Measurements from ENCODE around the gene IL11. TPM values are rescaled to one million over a fixed set of nuclear protein-coding genes. Genes with fewer than 3 reads are reported as not detected.
"Not testable (repeated sequence)": the region's sequence is repeated elsewhere in the genome, so short reads cannot be mapped to it uniquely, and the experiment has no call there.

IL11 gene
- total RNA-seq = not detected
- long read RNA-seq, donor 1 = 0 reads
- long read RNA-seq, donor 2 = 0 reads

DNA sequence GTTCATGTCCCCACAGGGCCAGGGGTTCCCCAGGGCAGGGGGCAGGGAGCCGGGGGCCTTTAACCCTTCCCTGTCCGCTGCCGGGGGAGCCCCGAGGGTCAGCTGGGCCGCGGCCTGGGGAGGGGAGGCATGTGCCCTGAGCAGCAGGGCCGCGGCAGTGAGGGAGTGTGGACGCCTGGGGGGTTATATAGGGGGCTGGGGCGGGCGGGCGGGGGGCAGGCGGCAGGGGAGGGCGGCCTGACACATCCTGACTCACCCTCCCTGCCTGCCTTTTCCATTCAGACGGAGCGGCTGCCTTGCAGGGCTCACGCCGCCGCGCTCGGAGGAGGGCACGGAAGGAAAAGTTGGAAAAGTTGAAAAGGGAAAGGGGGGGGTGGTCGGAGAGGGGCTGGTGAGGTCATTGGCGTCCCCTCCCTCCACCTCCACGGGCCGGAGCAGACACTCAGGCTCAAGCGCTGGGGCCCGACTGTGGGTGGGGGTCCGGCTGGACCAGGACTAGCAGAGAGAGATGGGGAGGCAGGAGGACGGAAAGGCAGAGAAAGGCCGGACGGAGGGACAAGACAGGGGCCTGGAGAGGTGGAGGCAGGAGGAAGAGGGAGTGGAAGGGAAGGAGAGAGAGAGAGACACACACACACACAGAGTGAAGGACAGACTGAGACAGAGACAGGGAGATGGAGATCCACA is at the start of gene IL11:
Gene IL11 (minus strand): TSS at position 159 of the 684 bp plus-strand sequence. CDS start 153 bp downstream, at position 6.
- no peak for DNase-seq (ENCODE audit: low spot score)

DNA sequence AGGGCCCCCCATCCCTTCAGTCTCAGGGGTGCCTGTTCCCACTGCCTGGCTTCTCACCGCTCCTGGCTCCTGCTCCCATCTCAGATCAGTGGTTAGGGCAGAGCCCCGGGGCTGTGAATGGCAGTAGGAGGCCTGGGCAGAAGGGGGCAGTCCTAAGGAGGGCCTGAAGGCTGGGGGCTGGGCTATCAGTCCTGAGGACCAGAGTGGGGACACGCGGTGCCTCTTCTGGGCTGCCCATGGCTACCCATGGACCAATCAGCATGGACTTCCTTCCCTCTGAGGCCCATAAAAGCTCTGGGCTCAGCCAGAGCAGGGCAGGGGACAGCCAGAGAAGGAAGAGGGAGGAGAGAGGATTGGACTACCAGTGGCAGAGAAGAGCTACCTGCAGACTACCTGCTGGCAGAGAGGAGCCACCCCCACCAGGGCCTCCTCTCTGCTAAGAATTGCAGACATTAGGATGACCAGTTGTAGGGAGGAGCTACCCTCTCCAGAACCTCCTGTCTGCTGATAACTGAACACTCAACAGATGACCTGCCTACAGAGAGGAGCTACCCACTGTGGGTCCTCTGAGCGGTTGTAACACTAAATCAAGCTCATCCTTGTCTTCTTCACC is 49.5 kb upstream of the IL11 start:
- DNase-seq (ENCODE audit: low spot score) = no peak
- intact Hi-C loops (cut with DNase I) = loop anchor here in 1 of 2 donors (5.0 kb wide), 1 partner anchor 1803 kb away; no protein-coding TSS in a partner anchor

More for the DNA sequence above, at the start of gene IL11:
- intact Hi-C loops (cut with DNase I) = no loop called here

GRCh38 chr19:55419103-55419502 is 48.8 kb upstream of the IL11 start:
- intact Hi-C loops (cut with DNase I) = loop anchor here in 1 of 2 donors (5.0 kb wide), 1 partner anchor 1803 kb away; no protein-coding TSS in a partner anchor
- DNase-seq (ENCODE audit: low spot score) = no peak

- intact Hi-C loops (cut with DNase I) = loop anchor here in 1 of 2 donors (5.0 kb wide), 1 partner anchor 1804 kb away; no protein-coding TSS in a partner anchor
- no peak for DNase-seq (ENCODE audit: low spot score)
These were observed 47.9 kb upstream of the IL11 start for GRCh38 chr19:55418185-55418584.

GRCh38 chr19:55410168-55410567 is 39.9 kb upstream of the IL11 start:
- DNase-seq (ENCODE audit: low spot score) = no peak
- intact Hi-C loops (cut with DNase I) = no loop called here

DNA sequence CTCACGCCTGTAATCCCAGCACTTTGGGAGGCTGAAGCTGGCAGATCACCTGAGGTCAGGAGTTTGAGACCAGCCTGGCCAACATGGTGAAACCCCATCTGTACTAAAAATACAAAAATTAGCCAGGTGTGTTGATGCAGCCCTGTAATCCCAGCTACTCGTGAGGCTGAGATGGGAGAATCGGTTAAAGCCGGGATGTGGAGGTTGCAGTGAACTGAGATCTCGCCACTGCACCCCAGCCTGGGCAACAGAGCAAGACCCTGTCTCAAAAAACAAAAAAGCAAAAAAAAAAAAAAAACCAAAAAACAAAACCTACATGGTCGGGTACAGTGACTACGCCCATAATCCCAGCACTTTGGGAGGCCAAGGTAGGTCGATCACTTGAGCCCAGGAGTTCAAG is 38.9 kb upstream of the IL11 start:
- intact Hi-C loops (cut with DNase I); DNase-seq (ENCODE audit: low spot score): not testable (repeated sequence)

GRCh38 chr19:55408533-55408872 is 38.2 kb upstream of the IL11 start:
- intact Hi-C loops (cut with DNase I) = no loop called here
- no peak for DNase-seq (ENCODE audit: low spot score)

GRCh38 chr19:55407800-55408532 is 37.7 kb upstream of the IL11 start:
- DNase-seq (ENCODE audit: low spot score) = peak; percentile 100
- intact Hi-C loops (cut with DNase I) = no loop called here

GRCh38 chr19:55407550-55407799 is 37.2 kb upstream of the IL11 start, which contains the start of gene UBE2S:
Gene UBE2S (minus strand): TSS chr19:55407788. CDS start chr19:55407589, 199 bp downstream.
- intact Hi-C loops (cut with DNase I); DNase-seq (ENCODE audit: low spot score): not testable (repeated sequence)

- intact Hi-C loops (cut with DNase I) = no loop called here
These were observed 36.7 kb upstream of the IL11 start for GRCh38 chr19:55406826-55407549.

DNA sequence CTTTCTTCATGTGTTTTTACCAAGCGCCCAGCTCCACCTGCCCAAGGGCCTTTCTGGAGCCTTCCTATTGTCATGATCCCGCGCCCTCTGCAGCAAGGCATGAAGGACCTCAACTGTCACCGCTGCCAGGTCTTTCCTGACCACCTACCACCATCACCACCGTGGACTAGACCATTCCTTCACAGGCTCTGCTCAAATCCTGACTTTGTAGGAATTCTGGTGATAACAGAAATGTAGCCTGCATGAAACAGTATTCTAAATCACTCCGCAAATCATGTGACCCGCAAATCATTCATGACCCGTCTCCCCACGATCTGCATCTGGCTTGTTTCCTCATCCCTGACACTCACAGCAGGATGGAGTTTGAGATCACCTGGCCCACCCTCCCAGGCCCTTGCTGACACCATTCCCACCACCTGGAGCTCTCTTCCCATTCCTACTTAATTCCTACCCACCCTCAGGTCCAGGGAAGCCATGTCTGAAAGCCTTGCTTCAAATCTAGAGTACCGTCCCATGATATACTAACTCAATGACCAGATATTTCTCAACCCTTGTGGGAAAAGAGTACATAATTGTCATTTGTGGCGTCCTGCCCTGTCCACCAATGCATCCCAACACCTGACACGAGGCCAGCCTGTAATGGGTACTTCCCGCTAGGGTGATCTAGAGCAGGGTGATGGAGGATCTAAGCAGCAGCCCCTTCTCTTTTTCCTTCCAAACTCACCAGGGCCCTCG is 36.0 kb upstream of the IL11 start:
- intact Hi-C loops (cut with DNase I) = no loop called here
- no peak for DNase-seq (ENCODE audit: low spot score)

More at GRCh38 chr19:55406826-55407549, 36.7 kb upstream of the IL11 start:
- peak; percentile 86 for DNase-seq (ENCODE audit: low spot score)

- no peak for DNase-seq (ENCODE audit: low spot score)
These were observed 35.4 kb upstream of the IL11 start for GRCh38 chr19:55405638-55406037.

DNA sequence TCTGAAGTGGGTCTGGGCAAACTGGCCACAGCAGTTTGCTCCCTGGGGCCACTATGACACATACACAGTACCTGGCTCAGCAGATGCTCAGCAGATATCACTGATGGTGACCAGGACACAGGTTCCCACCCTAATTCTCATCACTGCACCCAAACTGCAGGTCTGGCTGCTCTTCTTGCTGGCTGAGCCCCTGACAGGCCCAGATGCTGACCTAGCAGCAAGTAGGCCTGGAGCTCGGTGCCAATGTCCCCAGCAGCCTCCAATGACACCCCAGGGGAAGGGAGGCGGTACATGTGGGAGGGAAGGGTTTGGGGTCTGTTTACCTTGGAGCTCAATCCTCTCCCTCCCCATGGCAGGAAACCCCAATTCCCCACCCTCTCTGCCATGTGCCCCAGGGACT is 32.2 kb upstream of the IL11 start:
- no peak for DNase-seq (ENCODE audit: low spot score)
- intact Hi-C loops (cut with DNase I) = no loop called here

More at GRCh38 chr19:55405638-55406037, 35.4 kb upstream of the IL11 start:
- intact Hi-C loops (cut with DNase I) = no loop called here

DNA sequence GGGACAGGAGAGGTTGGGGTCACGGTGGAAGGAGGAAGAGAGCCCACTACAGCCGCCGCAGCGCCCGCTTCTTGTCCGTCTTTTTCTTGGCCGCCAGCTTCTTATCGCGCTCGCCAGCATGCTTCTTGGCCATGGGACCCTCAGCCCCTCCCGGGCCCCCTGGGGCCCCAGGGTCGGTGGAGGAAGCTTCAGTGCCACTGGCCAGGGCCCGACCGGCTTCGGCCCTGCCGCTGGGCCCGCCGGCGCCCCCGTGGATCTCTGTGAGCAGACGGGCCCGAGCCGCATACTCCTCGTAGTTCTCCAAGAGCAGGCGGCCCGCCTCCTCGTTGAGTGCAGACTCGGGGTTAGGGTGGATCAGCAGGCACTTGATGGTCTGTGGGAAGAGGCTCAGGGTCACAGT is 31.1 kb upstream of the IL11 start:
- intact Hi-C loops (cut with DNase I); DNase-seq (ENCODE audit: low spot score): not testable (repeated sequence)

DNA sequence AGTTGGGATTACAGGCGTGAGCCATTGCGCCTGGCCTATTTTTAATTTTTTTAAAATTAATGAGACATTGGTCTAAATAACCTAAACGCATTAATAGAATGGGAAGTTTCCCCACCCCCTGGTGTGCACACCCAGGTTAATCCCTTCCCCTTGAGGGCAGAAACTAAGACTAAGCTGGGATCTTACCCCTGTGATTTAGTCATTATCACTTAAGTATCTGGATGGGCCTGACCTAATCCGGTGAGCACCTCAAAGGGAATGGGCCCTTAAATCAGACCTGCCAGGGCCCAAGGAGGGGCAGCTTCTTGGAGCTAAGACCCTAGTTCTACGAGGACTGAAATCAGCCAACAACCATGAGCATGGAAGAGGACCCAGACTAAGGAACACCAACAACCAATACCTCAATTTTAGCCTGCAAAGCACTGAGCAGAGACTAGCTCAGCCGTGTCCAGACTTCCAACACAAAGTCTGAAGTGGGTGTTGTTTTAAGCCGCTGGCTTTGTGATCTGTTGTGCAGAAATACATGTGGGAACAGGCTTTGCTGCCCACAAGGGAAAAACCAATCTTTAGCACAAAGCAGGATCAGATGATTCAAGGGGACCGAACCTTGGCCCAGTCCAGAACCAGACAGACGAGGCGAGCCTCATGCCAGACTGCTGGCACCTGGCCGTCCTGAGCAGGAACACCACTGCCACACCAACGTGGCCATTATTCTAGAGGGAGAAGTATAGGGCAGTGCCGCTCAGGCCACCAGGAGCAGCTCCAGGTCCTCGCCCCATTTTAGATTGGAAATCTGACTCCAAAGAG is 30.2 kb upstream of the IL11 start:
- intact Hi-C loops (cut with DNase I) = loop anchor here in 1 of 2 donors (1.0 kb wide), 1 partner anchor 48 kb away; no protein-coding TSS in a partner anchor
- no peak for DNase-seq (ENCODE audit: low spot score)

DNA sequence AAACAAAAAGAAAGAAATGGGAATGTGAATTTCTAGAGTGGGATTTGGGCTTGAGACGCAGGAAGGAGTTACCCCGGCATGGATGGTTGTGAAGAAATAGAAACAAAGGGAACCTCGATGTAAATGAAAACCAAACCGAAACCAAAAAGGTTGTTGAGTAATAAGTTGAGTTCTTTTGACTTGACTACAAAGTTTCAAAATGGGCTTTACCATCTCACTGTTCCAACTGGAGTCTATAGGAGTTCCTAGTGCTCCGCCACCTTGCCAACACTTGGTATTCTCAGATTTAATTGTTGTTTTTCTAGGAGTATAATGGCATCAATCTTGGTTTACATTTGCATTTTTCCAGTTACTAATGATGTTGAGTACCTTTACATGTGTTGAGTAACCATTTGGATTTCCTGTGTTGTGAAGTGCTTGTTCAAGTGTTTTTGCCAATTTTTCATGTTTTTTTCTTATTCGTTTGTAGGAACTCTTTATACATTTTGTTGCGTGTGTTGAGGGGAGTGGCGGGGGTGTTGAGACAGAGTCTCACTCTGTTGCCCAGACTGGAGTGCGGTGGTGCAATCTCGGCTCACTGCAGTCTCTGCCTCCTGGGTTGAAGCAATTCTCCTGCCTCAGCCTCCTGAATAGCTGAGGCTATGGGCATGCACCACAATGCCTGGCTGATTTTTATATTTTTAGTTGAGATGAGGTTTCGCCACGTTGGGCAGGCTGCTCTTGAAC is 28.1 kb upstream of the IL11 start:
- intact Hi-C loops (cut with DNase I) = no loop called here
- no peak for DNase-seq (ENCODE audit: low spot score)

Measured in posterior vena cava (tissue), 2 donors.